GM12892 (cell line): ENCODE results near the gene ELOVL6.

Experiments used
- POLR2AphosphoS5 ChIP-seq: IDR thresholded peaks from 2 replicates; pipeline ENCODE4 v1.6.1; 2011; ENCODE audit warnings: low read depth, low read length, control low read depth
- TAF1 ChIP-seq: IDR thresholded peaks from 2 replicates; pipeline ENCODE4 v1.6.1; 2011; ENCODE audit warnings: low read depth, mild to moderate bottlenecking, control low read depth, low read length, borderline replicate concordance

GRCh38 chr4:110108960-110109359 is 89.5 kb downstream of the ELOVL6 start:
- TF ChIP-seq TAF1 (no peak), POLR2AphosphoS5 (no peak)
